NCI-H460 (cell line): ENCODE data around the gene ZNF134. TPM values are rescaled to one million over a fixed set of nuclear protein-coding genes. Genes with fewer than 3 reads are reported as not detected.

Source experiments
- DNase-seq: peaks from one replicate; pipeline ENCODE4 v3.0.0-alpha.2; 2016; ENCODE audit warnings: low read depth; ENCODE audit errors: extremely low read depth
- total RNA-seq: library from RNA; depleted of rRNA; stranded (reverse); fragments of >200 nt; shearing (Covaris generic); gene quantifications from 2 replicates; pipeline ENCODE4 v1.2.3, GENCODE V29; 2014

ZNF134 gene
- total RNA-seq, 1 experiment from 2014 or later, result 15.1 TPM

DNA sequence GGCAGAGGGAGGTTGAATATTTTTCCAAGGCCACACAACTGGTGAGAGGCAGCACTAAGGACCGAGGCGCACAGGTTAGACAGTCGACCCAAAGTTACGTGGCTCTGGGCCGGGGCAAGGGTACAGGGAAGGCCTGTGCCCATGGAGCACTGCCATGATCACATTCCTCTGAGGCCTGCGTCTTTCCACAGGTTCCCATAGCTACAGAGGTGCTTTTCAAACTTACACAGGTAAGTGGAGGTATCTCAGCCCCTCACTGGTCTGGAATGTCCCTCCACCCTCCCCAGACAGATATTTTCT, 19.7 kb downstream of the ZNF134 start:
- DNase-seq, result no peak

DNA sequence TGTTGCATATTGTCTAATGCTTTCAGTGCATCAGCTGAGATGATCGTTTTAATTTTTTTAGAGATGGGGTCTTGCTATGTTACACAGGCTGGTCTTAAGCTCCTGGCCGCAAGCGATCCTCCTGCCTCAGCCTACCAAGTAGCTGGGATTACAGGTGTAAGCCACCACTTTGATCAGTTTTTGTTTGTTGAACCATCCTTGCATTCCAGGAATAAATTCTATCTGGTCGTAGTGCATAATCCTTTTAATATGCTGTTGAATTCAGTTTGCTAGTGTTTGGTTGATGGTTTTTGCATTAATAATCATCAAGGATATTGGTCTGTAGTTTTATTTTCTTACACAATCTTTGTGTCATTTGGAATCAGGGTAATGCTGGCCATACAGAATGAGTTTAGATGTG, 23.3 kb downstream of the ZNF134 start:
- DNase-seq, result no peak

- DNase-seq, result no peak
These were observed 27.7 kb downstream of the ZNF134 start for GRCh38 chr19:57641715-57642234.

GRCh38 chr19:57642396-57643046, 28.5 kb downstream of the ZNF134 start:
- no peak for DNase-seq

DNA sequence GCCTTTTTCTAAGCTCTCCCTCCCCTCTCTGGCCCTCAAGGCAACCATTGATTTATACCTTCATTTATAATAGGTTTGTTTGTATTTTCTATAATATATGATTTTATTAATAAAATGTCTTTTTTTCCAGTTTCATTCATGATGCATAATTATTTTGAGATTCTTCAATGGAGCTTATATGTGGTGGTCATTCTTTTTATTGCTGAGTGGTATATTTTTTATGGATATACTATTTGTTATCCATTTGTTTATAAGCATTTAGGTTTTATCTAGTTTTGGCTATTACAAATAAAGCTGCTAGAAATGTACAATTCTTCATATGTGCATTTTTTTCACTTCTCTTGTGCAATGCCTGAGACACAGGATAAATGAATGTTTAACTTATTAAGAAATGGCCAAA, 29.7 kb downstream of the ZNF134 start:
- no peak for DNase-seq

GRCh38 chr19:57648331-57649003, 34.4 kb downstream of the ZNF134 start:
- DNase-seq, result no peak

- DNase-seq, result no peak
These were observed 37.6 kb downstream of the ZNF134 start for GRCh38 chr19:57651654-57651996.

GRCh38 chr19:57653689-57654088, 39.6 kb downstream of the ZNF134 start:
- DNase-seq, result no peak

DNA sequence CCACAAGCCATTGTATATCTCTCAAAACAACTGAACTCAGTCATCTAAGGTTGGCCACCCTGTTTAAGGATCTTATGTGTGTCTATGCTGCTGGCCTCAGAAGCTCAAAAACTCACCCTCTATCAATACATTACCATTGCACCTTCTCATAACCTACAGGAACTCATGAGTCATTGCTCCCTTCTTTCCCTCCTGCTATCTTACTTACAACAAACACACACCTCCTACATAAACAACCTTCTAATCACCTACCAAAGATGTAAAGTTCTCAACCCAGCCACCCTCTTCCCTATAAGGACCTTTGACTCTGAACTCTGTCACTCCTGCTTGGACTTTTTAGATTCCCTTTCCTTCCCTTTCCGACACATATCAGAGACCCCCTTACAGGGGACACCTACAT, 41.4 kb downstream of the ZNF134 start:
- no peak for DNase-seq

- DNase-seq, result no peak
These were observed 42.3 kb downstream of the ZNF134 start for GRCh38 chr19:57656346-57656745.

- peak; percentile 12 for DNase-seq
These were observed 50.5 kb downstream of the ZNF134 start for GRCh38 chr19:57664269-57665127.

DNA sequence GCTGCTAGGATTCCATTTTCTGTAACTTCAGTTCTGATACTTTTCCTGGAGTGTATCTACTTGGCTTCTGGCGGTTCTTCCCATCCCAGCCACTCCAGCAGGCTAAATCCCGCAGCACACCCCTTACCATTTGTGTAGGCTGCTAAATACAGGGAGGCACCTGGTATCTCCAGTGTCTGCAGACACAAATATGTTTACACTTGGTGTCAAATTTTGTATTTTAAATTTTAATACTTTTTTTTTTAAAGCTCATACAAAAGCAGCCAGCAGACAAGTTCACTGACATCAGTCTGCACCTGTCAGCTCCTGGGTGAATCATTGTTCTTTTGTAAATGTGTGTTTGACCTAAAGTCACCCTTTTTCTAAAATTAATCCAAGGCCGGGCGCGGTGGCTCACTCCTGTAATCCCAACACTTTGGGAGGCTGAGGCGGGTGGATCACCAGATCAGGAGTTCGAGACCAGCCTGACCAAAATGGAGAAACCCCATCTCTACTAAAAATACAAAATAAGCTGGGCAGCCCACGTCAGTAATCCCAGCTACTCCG, 51.3 kb downstream of the ZNF134 start:
- DNase-seq, result no peak

DNA sequence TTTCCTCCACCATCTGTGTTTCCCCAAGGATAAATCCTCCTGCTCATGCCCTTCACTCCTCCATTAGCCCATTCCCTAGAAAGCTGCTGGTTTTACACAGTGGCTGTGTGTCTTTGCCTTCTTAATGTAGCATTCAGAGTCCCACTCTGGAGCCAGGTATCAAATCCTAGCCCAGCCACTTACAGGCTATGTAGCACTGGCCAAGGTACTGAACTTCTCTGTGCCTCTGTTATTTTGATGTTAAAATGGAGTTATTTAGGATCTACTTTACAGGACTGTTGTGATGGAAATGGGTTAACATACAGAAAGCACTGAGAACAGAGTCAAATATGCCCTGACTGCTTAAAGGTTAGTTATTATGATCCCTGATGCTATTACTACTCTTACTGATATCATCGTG, 53.2 kb downstream of the ZNF134 start:
- no peak for DNase-seq

DNA sequence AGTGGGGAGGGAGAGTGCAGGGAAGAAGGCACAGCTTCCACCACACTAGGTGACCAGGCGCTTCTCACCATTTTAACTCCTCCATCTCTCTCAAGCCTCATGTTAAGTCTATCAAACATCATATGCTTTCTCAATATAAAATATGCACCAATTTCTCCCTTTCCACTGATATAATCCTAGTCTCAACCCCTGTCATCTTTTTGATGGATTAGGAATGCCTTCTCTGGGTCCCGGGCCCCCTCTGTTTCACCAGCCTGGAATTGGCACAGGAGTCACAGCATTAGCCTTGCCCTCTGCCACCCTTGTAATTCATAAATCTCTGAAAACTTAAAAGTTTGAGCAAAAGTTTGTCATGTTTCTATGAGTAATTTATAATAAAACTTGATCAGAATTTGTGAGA, 54.6 kb downstream of the ZNF134 start, which contains the start of gene ZSCAN4:
TSS of gene ZSCAN4 (plus strand) at position 301 of the 400 bp plus-strand sequence. CDS start 7,211 bp downstream, outside the sequence.
- no peak for DNase-seq

- DNase-seq, result no peak
These were observed 57.3 kb downstream of the ZNF134 start for GRCh38 chr19:57671124-57671895.

- DNase-seq, result no peak
These were observed 58.4 kb downstream of the ZNF134 start for GRCh38 chr19:57672466-57672865.
